ENCODE data around the gene KLHL21.
"Not testable (repeated sequence)": the region's sequence is repeated elsewhere in the genome, so short reads cannot be mapped to it uniquely, and the experiment has no call there.

KLHL21 gene, protein sequence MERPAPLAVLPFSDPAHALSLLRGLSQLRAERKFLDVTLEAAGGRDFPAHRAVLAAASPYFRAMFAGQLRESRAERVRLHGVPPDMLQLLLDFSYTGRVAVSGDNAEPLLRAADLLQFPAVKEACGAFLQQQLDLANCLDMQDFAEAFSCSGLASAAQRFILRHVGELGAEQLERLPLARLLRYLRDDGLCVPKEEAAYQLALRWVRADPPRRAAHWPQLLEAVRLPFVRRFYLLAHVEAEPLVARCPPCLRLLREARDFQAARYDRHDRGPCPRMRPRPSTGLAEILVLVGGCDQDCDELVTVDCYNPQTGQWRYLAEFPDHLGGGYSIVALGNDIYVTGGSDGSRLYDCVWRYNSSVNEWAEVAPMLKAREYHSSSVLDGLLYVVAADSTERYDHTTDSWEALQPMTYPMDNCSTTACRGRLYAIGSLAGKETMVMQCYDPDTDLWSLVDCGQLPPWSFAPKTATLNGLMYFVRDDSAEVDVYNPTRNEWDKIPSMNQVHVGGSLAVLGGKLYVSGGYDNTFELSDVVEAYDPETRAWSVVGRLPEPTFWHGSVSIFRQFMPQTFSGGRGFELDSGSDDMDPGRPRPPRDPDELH

DNA sequence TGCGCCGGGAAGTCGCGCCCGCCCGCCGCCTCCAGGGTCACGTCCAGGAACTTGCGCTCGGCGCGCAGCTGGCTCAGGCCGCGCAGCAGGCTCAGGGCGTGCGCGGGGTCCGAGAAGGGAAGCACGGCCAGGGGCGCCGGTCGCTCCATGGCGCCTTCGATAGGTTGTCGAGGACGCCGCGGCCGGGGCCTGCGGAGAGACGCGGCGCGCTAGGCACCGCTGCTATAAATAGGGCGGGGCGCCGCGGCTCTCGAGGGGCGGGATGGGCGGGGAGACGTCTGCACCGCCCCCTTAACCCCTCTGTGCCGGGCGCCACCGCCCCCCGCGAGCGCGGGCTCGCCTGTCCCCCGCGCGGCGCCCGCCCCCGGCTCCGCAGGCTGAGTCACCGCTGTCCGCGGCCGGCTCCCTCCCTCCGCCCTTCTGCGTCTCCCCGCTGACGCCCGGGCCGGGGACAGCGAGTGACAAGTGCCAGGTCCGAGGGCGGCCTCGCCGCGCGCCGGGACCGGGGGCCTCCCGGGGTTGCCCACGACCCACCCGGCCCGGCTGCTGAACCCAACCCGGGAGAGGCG is at the start of gene KLHL21:
Gene KLHL21 (minus strand): TSS at position 201 of the 569 bp plus-strand sequence. CDS start 52 bp downstream, at position 149.
- peak in 1 of 2 experiments; percentile 56 for DNase-seq

DNA sequence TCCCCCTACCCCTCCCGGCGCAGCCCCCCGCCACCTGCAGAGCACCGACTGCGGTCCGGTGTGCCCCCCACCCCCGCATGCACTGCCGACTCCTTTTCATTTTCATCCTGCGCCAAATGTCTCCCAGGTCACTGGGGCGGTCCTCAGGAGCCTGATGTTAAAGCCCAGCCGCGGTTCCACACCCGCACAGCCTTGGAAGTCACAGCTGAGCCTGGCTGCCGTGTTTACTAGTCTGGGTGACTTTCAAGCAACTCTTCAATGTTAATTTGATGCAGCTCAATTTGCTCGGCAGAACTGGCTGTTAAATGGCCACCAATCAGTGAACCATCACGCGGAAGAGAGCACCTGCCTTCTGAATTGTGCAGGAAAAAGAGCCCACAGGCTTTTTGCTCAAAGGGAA is 49.2 kb upstream of the KLHL21 start:
- no peak for DNase-seq

DNA sequence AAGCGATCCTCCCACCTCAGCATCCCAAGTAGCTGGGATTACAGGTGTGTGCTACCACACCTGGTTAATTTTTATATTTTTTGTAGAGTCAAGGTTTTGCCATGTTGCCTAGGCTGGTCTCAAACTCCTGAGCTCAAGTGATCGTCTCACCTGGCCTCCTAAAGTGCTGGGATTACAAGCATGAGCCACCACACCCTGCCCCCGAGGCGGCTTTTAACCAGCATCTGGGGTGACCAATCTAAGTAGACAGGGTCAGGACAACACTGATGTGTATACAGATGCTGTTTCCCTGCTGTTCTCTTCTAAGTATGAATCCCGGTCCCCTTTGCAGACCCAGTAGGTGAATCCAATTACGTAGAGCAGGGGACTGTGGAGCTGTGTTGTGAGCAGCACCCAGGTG is 45.9 kb upstream of the KLHL21 start:
- no peak for DNase-seq

DNA sequence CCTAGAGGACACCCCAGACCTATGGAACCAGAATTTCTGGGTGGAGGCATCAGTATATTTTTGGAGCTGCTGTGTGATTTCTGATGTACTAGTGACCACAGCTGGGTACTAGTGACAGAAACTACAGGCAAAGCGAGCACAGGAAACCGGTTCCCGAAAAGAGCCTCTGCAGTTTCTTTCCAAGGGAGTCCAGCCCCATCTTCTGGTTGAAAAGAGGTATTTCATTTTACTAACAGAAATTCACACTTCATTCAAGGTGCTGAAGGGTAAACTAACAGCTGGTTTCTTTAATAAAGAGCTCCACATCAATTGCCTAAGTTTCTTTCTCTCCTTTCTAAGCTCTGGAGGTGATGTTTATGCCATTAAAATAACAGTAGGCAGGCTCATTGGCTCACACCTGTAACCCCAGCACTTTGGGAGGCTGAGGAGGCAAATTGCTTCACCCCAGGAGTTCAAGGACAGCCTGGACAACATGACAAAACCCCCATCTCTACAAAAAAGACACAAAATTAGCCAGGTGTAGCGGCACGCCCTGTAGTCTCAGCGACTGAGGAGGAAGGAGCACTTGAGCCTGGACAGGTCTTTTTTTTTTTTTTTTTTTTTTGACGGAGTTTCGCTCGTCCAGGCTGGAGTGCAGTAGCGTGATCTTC is 44.0 kb upstream of the KLHL21 start:
- no peak for DNase-seq

DNA sequence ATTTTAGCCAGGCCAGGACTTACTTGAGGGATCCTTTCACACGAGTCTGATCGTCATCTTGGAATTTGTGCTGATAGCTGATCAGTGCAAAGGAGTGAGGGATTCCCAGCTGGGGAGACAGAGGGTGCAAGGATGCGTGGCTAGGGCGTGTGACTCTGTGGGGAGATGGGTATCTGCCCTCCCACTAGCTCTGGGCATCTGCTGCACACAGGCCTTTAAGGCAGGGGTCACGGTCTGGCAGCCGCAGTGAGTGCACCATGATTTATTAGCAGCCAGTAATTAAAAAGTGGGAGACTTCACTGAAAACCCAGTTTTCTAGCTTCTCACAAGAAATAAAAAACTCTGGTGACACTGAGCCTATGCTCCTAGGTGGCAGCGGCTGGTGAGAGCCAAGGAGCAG is 42.3 kb upstream of the KLHL21 start:
- DNase-seq, result no peak

DNA sequence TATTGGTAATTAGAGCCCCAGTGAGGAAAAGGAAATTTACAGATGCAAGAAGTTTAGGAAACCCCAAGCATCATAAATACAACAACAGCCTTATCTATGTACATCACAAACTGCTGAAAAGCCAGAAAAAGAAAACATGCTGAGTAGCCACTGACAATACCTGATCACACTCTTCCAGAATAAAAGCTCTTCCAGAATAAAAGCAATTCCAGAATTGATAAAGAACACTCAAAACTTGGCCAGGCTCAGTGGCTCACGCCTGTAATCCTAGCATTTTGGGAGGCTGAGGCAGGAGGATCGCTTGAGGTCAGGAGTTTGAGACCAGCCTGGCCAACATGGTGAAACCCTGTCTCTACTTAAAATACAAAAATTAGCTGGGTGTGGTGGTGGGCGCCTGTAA is 38.2 kb upstream of the KLHL21 start:
- not testable (repeated sequence) for DNase-seq

DNA sequence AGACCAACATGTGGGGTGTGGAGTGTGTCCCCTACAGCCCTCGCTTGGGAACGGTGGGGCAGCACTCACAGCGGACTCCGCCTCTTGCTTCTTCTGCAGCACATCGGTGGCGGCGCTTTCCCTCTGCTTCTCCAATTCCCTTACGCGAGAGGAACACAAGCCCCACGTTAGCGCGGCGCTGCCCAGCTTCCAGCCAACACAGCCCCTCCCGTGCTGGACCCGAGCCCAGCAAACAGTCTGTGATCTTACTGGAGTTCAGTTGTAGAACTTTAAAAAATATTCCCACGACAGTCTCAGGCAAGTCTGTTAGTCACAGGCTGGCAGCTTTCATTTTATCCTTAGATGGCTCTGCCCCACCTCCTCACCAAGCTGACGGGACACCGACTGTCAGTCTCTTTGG is 35.6 kb upstream of the KLHL21 start:
- DNase-seq, result no peak

DNA sequence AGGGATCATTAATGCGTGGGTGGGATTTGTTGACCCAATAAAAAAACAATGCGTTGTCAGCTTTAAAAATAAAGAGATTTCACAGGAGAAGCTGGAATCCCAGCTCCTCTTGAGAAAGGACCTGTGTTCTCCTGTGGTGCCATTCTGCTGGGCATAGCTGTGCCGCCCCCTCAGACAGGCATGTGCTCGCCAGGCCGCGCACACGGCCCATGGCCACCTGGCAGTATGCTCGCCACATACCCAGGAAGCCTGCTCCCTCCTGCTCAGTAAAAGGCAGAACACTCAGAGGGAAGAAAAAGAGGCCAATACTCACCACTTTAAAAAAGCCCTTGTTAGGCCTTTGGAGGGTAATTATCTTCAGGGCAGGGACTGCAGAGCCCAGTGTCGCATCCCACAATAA is 35.1 kb upstream of the KLHL21 start:
- DNase-seq, result no peak

DNA sequence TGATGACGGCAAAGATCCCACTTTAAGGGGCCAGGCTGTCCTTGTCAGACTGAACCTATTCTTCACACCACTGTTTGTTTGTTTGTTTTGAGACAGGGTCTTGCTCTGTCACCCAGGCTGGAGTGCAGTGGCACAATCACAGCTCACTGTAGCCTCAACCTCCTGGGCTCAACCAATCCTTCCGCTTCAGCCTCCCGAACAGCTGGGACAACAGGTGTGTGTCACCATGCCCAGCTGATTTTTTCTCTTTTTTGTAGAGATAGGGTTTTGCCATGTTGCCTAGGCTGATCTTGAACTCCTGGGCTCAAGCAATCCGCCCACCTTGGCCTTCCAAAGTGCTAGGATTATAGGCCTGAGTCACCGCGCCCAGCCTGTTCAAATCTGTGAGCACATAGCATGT is 34.1 kb upstream of the KLHL21 start:
- DNase-seq, result not testable (repeated sequence)

DNA sequence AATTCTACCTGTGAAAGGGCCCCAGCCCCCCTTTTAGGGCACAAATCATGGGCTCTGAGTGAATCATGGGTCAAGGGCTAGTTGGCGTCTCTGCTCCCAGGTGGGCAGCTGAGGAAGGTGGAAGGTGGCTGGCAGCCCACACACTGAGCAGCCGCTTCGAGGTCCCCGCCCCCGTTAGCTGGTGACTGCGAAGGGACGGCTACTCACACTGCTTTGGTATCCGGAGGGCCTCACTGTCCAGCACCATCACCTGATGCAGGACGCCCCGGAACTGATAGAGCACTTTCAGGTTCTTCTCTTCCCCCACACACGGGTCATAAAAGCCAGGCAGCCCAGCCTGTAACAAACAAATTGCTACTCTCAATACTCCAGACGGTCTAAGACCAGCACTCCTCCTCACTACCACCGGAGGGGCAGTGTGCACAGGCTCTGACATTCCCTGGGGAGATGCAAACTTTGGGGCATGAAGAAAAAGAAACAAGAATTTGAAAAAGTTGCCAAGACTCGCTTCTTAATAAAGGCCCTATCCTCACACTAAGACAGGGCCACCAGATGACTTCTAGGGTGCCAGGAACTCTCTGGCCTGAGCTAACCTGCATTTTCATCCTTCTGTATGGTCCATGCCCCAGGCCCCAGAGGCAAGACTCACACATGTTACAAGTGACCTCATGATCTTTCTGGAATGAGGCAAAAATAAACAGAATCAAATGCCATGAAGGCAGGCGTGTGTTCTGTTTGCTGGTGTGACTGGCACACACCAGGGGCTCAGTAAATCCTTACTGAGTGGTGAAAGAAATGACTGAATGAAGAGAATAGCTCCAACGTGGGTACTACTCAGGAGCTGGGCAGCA is 33.5 kb upstream of the KLHL21 start:
- DNase-seq, result no peak

DNA sequence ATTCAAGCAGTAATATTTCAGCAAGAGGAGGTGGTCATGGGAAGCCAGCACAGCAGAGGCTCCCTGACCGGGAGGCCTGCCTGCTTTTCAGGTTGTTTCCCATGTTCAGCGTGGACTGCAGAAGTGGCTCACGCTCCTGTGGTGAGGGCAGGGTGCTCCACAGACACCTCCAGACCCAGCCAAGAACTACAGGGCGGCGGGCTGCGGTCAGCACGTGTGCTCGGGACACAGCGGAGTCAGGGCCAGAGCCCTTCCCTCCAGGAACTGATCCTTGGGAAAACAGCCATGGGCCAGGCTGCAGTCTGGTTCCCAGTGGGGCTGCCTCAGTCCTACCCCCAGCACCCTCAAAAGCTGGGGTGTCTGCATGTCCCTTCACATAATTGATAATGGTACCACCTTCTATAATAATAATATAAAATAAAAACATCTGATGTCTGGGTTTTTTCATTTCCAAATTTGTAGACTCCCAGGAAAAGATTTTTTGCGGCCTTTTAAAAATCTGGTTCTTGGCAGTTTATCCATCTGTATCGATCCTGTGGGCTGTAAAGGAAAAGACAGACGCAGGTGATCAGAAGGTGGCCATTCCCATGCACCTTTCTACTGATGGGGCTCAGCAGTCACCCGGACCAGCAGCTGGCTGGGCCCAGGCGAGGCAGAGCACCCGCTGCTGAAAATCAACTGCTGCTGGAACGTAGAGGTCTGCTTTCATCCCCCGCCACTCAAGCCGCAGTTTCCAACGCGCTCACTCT is 32.7 kb upstream of the KLHL21 start:
- no peak for DNase-seq

DNA sequence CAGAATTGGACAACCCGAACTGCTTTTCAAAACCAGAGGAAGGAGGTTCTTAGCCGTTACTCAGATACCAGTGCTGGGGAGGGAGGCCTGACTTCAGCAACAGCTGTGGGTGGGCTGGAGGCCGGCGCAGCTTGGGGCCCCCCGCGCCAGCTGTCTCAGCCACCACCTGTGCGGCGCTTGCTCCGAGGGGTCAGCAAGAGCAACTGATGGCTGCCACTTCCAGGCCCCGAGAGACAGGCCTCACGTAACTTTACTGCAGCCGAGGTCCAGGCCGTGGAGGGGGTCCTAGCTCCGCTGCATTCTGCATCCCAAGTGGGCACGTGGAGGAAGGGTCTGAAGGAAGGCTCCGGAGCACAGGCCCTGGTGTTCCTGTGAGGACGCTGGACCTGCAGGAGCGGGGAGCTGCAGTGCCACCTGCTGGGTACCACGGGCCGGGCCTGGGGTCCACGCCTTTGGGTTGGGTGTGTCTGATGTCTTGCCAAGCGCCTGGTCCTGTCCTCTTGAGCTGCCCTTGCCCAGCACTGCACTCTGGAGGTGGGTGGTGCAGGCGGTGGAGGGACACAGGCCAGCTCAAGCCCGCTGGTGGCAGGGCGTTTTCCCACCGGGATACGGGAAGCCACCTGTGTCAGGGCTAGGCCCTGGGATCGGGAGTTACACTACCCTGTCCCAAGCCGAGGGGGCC is 31.8 kb upstream of the KLHL21 start:
- DNase-seq, result no peak

DNA sequence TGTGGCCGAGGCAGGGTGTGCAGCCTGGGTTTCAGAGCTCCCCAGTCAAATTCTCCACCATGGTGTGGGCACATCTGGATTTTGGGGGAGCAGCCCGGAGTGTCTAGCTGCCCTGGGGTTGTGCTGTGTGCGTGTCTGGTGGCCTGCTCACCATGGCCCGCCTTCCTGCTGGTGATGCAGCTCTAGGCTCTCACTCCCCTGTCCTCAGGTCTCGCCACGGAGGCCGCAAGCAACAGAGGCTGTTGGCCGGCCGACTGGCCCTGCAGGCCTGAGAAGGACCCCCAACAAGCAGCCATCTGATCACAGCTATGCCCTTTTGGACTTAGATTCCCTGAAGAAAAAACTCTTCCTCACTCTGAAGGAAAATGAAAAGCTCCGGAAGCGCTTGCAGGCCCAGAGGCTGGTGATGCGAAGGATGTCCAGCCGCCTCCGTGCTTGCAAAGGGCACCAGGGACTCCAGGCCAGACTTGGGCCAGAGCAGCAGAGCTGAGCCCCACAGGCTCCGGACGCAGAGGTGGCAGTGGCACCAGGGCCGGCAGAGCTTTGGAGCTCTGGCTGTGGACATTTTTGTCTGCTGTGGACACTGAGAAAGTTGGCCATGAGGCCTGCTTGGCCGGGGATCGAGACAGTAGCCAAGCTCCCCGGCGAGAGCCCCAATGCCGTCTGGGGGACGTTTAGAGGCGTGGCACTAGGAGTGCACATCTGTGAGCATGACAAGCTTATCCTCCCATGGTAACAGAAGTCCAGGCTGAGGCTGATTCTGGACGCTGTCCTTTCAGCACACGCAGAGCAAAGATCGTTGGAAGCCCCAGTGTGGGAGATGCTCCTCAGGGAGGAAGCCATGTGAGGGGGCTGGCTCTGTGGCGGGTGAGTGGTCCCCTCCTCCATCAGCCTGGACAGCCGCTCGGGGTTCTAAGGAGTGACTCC is 30.2 kb upstream of the KLHL21 start:
- DNase-seq, result no peak

DNA sequence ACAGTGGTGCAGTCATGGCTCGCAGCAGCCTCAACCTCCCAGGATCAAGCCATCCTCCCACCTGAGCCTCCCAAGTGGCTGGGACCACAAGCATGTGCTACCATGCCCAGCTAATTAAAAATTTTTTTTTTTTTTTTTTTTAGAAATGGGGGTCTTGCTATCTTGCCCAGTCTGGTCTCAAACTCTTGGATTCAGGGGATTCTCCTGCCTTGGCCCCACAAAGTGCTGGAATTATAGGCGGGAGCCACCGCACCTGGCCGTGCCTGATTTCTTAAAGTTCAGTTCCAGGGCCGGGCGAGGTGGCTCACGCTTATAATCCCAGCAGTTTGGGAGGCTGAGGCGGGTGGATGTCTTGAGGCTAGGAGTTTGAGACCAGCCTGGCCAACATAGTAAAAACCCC is 28.4 kb upstream of the KLHL21 start:
- DNase-seq, result no peak

DNA sequence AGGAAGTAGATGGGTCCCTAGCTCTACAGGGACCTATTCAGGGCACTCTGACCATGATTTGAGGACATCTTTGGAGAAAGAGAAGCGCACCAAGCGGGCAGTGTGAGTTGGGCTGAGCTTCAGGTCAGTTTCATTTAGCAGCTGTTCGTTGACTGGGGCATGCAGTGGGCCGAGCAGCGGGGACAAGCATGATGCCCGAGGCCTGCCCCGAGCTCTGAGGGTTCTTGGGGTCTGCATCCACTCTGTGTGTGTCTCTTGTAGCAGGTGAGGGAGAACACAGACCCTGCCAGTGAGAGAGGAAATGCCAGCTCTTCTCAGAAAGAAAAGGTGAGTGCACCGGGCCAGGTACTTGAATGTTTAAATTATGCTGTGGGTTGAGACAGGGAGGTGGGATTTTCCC is 27.4 kb upstream of the KLHL21 start:
- DNase-seq, result no peak

DNA sequence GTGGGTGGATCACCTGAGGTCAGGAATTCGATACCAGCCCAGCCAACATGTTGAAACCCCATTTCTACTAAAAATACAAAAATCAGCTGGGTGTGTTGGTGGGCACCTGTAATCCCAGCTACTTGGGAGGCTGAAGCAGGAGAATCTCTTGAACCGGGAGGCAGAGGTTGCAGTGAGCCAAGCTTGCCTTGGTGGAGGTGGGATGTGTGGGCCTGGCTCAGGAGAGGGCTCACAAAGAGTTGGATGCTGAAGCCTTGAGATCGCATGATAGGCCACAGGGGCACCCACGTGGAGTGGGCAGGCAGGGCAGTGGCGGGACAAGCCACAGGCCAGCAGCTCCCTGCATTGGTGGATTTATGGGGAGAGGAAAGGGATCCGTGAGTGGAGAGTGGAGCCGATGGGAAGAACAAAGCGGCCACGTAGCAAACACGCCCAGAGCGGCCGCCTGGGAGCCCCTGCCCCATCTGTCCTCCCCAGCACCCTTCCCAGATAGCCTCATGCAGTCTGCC is 26.4 kb upstream of the KLHL21 start:
- DNase-seq, result no peak

DNA sequence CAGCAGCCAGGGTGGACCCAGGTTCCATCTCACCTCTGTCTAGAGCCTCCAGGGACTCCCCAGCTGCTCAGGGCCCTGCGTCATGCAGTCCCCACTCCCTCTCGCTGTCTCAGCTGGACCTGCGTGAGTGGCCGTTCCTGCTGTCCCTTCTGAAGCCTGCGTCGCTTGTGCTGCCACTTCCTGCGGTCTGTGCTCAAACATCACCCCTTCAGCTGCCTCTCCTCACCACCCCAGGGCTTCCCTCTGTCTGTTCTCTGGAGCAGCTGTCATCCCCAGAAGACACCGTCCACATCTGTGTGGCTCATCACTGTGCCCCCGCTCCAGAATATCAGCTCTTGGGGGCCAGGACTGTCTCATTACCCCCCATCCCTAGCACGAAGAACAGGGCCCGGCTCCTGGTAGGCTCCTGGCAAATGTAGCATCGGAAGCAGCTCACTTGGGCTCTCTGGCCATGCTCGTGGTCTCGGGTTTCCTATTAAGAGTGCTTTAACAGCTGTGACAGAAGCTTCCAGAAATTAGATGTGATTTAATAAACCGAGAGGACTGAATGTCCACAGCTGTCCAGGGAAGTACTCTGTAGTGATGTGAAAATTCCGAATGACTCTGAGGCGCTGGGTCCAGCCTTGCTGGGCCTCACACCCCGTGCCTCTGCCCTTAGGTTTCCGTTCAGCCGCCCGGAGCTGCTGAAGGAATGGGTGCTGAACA is 25.3 kb upstream of the KLHL21 start:
- DNase-seq, result no peak

DNA sequence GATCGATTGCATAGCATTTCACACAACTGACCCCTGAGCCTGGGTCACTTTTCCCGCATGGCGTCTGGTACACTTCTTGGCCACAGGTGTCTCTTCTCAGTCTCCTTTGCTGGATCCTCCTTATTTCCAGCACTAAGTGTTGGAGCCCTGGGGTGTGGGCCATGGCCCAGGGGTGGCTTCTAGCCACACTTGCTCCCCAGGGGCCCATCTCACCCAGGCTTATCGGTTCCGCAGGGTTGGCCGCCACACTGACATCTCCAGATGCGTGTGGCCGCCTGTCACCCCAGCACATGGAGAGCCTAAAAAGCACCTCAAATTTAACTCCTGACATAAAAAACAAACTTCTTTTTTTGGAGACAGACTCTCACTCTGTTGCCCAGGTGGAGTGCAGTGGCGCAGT is 24.4 kb upstream of the KLHL21 start:
- no peak for DNase-seq

DNA sequence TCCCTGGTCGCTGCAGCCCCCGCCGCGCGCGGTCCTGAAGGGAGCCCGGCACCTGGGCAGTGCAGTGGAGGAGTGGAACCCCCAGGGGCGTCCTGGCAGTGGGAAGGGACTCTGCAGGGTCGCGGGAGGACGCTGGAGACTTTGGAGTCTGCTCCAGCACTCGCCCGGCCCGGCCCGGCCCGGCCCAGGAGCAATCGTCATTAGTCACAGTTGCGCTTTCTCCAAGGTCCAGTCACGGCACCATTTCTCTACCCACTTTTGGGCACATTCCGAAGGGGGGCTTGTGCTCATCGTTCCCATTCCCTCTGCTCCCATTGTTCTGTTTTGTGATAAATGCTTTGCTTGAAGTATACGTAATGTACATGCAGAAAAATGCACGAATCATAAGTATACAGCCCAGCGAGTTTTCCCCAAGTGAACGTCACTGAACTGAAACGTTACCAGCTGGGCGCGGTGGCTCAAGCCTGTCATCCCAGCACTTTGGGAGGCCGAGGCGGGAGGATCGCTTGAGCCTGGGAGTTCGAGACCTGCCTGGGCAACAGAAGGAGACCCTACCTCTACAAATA is 23.0 kb upstream of the KLHL21 start:
- no peak for DNase-seq

Measured in NCI-H187 (cell line).